Left ventricle myocardium inferior (tissue), 1 donor: ENCODE measurements around the gene CNN3. TPM values are rescaled to one million over a fixed set of nuclear protein-coding genes. Genes with fewer than 3 reads are reported as not detected.

Experiments used
- DNase-seq: peaks from one replicate; pipeline ENCODE4 v3.0.0-alpha.2; 2020
- H3K27ac ChIP-seq: fragments of 200-600 bp; replicated peaks from 2 replicates; pipeline ENCODE4 v1.8.0; 2021
- H3K27me3 ChIP-seq: fragments of 200-600 bp; 2 replicates; pipeline ENCODE4 v1.8.0; 2021; ENCODE audit warnings: low read depth
- H3K36me3 ChIP-seq: fragments of 200-600 bp; 2 replicates; pipeline ENCODE4 v1.8.0; 2021
- H3K4me1 ChIP-seq: fragments of 200-600 bp; 2 replicates; pipeline ENCODE4 v1.8.0; 2021
- H3K4me3 ChIP-seq: fragments of 200-600 bp; 2 replicates; pipeline ENCODE4 v1.8.0; 2021; ENCODE audit warnings: mild to moderate bottlenecking, moderate library complexity
- H3K9me3 ChIP-seq: fragments of 200-600 bp; replicated peaks from 2 replicates; pipeline ENCODE4 v1.8.0; 2021
- intact Hi-C: fragments of 100-400 bp; cut with micrococcal nuclease; formaldehyde crosslinking; loops from one replicate; pipeline ENCODE4 v1.11.0; 2022
- total RNA-seq: library from RNA; stranded (reverse); fragmentation: NEBNext Ultra II Directional; extraction: Animal tissue kit (Norgen Biotek cat#: 25700); gene quantifications from one replicate; pipeline ENCODE4 v1.2.1, GENCODE V29; 2021
- TF ChIP-seq, protein P1 (sequence below): fragments of 200-600 bp; IDR thresholded peaks from 2 replicates; pipeline ENCODE4 v1.8.0; 2021; ENCODE audit warnings: antibody characterized with exemption, mild to moderate bottlenecking, borderline replicate concordance
- donor health status: DM: no; HTN: yes; CAD: no; lungs with severe emphysema.

CNN3 gene
- total RNA-seq, 1 donor from 2014 or later = 67.9 TPM

GRCh38 chr1:94854458-94855306, 72.2 kb downstream of the CNN3 start:
- no peaks in the 10 kb centered on the region for H3K9me3 ChIP-seq
- peak overlapping the region; percentile 63 for H3K4me3 ChIP-seq
- peaks cover 36% of the 10 kb centered on the region for H3K4me1 ChIP-seq
- intact Hi-C loops = loop anchor here (5.0 kb wide), 1 partner anchor 188 kb away; no protein-coding TSS in a partner anchor
- peak overlapping the region; percentile 74 for H3K27ac ChIP-seq
- H3K27me3 ChIP-seq = no peaks in the 10 kb centered on the region
- no peaks in the 10 kb centered on the region for H3K36me3 ChIP-seq
- DNase-seq = peak; percentile 84
- TF ChIP-seq, protein P1, sequence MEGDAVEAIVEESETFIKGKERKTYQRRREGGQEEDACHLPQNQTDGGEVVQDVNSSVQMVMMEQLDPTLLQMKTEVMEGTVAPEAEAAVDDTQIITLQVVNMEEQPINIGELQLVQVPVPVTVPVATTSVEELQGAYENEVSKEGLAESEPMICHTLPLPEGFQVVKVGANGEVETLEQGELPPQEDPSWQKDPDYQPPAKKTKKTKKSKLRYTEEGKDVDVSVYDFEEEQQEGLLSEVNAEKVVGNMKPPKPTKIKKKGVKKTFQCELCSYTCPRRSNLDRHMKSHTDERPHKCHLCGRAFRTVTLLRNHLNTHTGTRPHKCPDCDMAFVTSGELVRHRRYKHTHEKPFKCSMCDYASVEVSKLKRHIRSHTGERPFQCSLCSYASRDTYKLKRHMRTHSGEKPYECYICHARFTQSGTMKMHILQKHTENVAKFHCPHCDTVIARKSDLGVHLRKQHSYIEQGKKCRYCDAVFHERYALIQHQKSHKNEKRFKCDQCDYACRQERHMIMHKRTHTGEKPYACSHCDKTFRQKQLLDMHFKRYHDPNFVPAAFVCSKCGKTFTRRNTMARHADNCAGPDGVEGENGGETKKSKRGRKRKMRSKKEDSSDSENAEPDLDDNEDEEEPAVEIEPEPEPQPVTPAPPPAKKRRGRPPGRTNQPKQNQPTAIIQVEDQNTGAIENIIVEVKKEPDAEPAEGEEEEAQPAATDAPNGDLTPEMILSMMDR = peak; percentile 95

DNA sequence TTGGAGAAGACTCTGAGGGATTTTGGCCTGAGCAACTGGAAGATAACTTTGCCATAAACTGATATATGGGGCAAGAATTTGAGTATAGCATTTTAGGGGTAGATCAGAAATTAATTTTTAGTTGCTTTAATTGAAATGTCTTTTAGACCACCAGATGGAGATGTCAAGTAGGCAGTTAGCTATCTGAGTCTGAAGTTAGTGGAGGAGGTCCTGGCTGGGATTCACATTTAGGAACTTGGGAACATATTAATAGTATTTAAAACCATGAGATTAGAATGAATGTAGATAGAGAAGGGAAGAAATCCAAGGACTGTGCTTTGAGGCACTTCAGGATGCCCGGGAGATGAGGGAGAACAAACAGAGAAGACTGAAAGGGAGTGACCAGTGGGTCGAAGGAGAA, 74.1 kb downstream of the CNN3 start:
- intact Hi-C loops = loop anchor here (5.0 kb wide), 1 partner anchor 190 kb away; no protein-coding TSS in a partner anchor
- no peaks in the 10 kb centered on the region for H3K9me3 ChIP-seq
- no peaks in the 10 kb centered on the region for H3K36me3 ChIP-seq
- TF ChIP-seq, protein P1 = peak; percentile 26
- H3K4me3 ChIP-seq = no peak overlapping the region
- no peaks in the 10 kb centered on the region for H3K27me3 ChIP-seq
- peak overlapping the region; percentile 36 for H3K27ac ChIP-seq
- H3K4me1 ChIP-seq = peaks cover 42% of the 10 kb centered on the region
- DNase-seq = no peak

GRCh38 chr1:94851571-94851970, 75.3 kb downstream of the CNN3 start:
- Histone ChIP-seq H3K36me3 (no peaks in the 10 kb centered on the region), H3K9me3 (no peaks in the 10 kb centered on the region), H3K4me3 (no peak overlapping the region), H3K27me3 (no peaks in the 10 kb centered on the region), H3K4me1 (peaks cover 44% of the 10 kb centered on the region), H3K27ac (peak overlapping the region; percentile 49)
- no peak for DNase-seq
- TF ChIP-seq, protein P1 = no peak
- intact Hi-C loops = loop anchor here (5.0 kb wide), 1 partner anchor 191 kb away; no protein-coding TSS in a partner anchor

Other genes with a start within 250 kb of the CNN3 start
- gene SLC44A3, start 106.8 kb downstream of the CNN3 start, total RNA-seq = 5.9 TPM
- gene ALG14, start 145.8 kb upstream of the CNN3 start, total RNA-seq = 2.6 TPM
- gene TLCD4, start 190.2 kb upstream of the CNN3 start, total RNA-seq = 75.7 TPM